HL-60/S4 (cell line): Measurements from ENCODE around the gene NR2C2AP.

ENCODE experiments used
- in situ Hi-C: fragments of 300-500 bp; cut with MboI; formaldehyde crosslinking; loops from 2 replicates; pipeline ENCODE4 v1.14.3; 2022; ENCODE audit warnings: low sequenced_read_pairs

The NR2C2AP gene

DNA sequence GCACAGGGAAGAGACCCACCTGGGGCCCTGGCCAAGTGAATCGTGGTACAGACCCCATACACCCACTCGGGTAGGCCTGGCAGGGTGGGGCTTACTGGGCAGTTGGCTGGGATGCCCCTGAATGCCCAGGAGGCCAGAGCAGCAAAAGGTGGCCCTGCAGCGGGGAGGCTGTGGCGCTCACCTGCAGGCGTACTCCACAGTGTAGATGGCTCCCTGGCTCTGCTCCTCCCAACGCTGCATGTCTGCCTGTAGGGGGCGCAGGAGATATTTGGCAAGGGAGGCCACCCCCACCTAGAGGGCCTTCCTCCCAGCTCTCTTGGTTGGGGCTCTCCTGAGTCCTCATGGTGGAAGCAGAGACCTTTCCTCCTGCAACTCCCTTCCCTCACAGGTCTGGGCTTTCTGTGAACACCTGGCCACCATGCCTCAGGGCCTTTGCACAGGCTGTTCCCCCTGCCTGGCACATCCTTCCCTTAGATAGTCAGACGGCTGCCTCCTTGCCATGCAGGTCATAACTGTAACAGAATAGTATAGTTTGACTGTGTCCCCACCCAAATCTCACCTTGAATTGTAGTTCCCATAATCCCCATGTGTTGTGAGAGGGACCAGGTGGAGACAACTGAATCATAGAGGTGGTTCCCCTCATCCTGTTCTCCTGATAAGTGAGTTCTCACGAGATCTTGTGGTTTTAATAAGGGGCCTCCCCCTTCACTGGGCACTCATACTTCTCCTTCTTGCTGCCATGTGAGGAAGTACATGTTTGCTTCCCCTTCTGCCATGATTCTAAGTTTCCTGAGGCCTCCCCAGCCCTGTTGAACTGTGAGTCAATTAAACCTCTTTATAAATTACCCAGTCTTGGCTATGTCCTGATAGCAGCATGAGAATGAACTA is 17.1 kb downstream of the NR2C2AP start:
- in situ Hi-C loops: no loop called here

DNA sequence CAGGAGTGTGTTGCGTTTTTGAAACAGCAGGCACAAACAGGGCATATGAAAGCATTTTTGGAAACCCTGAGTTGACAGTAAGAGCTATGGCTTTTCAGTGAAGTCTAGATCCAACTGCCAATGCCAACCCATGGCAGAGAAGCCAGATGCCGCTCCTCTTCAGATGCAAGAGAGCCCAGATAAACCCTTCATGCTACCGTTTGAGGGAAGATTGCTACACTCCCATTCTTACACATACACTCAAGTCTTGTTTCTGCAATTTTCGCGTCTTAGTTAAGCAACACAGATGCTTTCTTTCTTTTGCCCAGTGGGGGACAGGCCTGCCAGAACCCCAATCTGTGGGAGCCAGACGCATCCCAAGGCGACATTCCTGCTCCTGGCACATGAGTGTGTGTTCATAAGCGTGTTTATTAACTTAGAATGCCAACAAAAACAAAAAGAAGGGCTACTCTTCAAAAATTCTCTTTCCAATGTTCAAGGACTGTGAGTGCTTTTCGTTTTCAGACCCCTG is 21.7 kb downstream of the NR2C2AP start:
- in situ Hi-C loops: no loop called here

- in situ Hi-C loops: no loop called here
Observed at GRCh38 chr19:19179548-19180441, 23.4 kb downstream of the NR2C2AP start.

- in situ Hi-C loops: no loop called here
Observed at GRCh38 chr19:19176950-19177349, 26.3 kb downstream of the NR2C2AP start.

- in situ Hi-C loops: loop anchor here (25.0 kb wide), 1 partner anchor 314 kb away; no protein-coding TSS in a partner anchor
Observed at GRCh38 chr19:19173243-19173642, 30.0 kb downstream of the NR2C2AP start.

GRCh38 chr19:19171821-19172532 is 31.2 kb downstream of the NR2C2AP start:
- in situ Hi-C loops: loop anchor here (25.0 kb wide), 1 partner anchor 315 kb away; no protein-coding TSS in a partner anchor

DNA sequence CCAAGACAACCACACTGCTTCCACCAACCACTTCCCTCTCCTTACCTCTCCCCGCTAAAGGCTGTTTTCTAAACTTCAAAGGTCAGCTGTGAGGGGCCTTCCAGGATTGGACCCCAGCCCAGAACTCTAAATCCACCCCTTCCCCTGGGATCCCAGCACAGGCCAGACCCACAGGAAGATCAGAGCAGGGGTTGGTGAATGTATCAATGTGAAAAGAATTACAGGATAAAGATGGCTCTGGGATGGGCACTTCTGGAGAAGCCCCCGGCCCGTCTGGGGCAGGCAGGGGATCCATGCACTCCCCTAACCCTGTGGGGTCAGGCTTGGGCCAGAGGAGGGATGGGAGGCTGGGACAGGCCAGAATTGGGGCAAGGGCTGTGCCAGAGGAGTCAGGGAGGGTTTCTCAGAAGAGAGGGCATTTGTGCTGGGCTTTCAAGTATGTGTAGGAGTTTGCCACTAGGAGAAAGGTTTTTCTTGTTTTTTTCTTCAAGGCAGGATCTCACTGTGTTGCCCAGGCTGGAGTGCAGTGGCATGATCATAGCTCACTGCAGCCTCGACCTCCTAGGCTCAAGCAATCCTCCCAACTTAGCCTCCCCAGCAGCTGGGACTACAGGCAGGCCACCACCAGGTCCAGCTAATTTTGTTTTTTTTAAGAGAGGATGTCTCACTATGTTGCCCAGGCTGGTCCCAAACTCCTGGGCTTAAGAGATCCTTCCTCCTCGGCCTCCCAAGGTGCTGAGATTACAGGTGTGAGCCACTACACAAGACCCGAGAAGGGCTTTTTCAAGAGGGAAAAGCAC is 32.1 kb downstream of the NR2C2AP start:
- in situ Hi-C loops: loop anchor here (25.0 kb wide), 1 partner anchor 316 kb away; no protein-coding TSS in a partner anchor

DNA sequence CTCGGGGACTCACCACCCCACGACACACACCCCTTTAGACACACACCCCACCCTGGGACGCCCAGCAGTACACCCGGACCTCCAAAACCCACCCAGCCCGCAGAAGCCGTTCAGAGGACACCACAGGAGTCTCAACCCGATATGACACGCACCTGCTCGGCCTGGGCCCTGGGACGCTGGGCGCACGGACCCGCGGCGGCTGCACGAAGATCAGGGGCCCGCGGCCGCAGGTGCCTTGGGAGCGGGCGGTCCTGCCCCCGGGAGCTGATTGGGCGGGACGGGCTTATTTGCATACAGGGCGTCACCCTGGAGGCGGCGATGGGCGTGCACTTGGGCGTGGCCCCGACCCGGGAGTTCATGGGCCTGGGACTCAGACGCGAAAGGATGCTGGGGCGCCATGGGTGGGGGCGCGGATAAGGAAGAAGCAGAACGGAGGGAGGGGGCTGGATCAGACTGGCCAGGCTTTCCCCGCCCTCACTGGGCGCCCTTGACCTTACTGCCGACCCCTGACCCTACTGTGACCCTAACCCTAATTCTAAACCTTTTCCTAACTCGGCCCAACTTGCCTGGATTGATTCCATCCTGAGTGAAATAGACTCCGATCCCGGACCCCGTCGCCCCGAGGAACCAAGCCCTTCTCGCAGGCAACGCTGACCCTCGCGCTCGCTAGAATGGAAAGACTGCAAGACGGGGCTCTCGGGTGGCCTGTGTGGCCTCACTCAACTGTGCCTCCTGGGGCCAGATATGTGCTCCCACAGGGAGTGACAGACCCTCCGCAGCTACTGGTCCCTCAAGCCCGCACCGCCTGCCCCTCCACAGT is 33.0 kb downstream of the NR2C2AP start, which contains the start of gene MEF2B:
Gene MEF2B, minus strand, starts transcription at position 211 of the 820 bp plus-strand sequence. CDS start 19,528 bp downstream, outside the sequence.
- in situ Hi-C loops: loop anchor here (25.0 kb wide), 1 partner anchor 317 kb away; no protein-coding TSS in a partner anchor

DNA sequence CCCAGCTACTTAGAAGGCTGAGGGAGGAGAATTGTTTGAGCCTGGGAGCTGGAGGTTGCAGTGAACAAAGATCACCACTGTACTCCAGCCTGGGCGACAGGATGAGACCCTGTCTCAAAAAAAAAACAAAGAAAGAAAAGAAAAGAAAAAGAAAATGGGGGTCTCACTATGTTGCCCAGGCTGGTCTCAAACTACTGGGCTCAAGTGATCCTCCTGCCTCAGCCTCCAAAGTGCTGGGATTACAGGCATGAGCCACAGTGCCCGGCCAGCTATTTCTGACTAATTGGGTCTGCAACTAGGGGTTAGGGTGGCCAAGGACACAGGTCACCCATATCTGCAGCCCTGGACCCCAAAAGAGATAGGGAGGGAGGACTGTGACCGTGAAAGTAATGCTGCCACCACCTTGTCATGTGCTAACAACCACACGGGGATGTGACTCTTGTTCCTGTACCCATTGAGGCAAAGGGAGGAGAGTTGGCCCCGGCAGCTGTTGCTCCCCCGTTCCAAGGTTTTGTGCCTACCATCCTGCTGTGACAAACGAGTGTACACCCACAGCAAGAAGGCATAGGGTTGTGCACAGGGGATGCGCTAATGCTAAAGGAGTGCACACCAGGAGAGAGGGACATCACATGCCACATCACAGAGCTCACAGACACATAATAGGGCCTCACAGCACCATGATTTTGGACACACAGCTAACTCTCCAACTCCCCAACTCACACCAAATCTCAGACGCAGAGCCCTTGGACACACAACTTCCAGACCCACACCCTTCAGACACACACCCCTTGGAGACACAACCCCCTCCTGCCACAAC is 33.8 kb downstream of the NR2C2AP start:
- in situ Hi-C loops: loop anchor here (25.0 kb wide), 1 partner anchor 318 kb away; no protein-coding TSS in a partner anchor

DNA sequence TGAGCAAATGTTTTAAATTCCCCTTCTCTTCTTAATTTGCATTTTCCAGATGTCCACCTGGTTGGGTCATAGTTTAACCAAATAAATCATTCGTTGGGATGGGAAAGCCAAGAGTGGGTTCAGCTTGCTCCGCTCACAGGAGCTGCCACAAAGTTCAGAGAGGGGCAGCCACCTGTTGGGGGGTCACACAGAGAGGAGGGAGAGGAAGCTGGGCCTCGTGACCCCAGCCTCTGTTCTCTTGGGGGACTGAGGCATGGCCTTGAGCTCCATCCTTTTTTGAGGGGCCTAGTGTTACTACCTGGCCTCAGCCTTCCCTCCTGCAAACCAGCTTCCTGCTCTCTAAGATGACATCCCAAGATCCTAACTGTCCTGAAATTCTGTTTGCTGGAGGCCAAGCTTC is 35.6 kb downstream of the NR2C2AP start:
- in situ Hi-C loops: loop anchor here (25.0 kb wide), 1 partner anchor 320 kb away; no protein-coding TSS in a partner anchor

- in situ Hi-C loops: loop anchor here (25.0 kb wide), 1 partner anchor 322 kb away; no protein-coding TSS in a partner anchor
Observed at GRCh38 chr19:19165396-19165795, 37.8 kb downstream of the NR2C2AP start.

DNA sequence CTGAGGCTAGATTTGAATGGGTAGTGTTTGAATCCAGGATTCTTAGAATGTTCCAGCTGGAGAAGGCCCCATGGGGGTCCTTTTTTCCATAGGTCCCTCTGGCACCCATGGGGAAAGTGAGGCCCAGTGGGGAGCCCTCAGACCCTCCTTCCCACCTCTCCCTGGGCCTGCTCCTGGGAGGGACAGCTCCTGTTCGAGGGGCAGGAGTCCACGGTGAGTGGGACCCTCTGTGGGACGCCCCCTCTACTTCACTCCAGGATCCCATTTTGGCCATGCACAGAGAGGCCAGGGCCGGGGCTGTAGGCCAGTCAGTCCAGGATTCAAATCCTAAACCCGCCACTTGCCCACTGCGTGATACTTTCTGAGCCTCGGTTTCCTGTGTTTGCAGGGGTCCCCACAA is 40.7 kb downstream of the NR2C2AP start:
- in situ Hi-C loops: loop anchor here (25.0 kb wide), 1 partner anchor 325 kb away; no protein-coding TSS in a partner anchor

GRCh38 chr19:19160461-19161035 is 42.7 kb downstream of the NR2C2AP start:
- in situ Hi-C loops: loop anchor here (25.0 kb wide), 1 partner anchor 327 kb away; no protein-coding TSS in a partner anchor

DNA sequence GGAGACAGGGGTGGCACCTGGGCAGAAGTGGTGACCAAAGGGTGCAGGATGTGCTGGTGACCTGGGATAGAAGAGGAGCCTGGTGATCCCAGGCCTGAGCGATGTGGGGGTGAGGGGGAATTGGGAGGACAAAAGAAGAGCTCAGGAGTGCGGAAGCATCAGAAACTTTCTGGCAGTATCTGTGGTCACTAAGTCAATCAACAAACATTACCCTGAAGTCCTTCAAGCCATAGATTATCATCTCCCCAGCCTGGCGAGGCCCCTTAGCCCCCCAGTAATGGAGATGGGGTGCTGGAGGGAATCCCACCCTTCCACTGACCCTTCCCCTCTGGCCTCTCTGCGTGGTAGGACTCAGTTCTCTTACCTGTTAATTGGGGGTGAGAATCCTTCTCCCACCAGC is 43.7 kb downstream of the NR2C2AP start:
- in situ Hi-C loops: loop anchor here (25.0 kb wide), 1 partner anchor 328 kb away; no protein-coding TSS in a partner anchor

DNA sequence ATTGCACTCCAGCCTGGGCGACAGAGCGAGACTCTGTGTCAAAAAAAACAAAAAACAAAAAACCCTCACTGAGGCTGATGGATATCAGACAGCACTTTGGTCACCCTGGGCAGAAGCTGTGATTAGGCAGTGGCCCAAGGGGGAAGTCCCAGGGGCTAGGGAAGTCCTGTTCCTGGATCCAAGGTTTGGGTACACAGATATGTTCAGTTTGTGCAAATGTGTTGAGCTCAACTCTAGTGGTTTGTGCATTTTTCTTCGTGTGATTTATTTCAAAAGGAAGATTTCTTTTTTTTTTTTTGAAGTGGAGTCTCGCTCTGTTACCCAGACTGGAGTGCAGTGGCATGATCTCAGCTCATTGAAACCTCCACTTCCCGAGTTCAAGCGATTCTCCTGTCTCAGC is 45.4 kb downstream of the NR2C2AP start:
- in situ Hi-C loops: loop anchor here (25.0 kb wide), 1 partner anchor 329 kb away; no protein-coding TSS in a partner anchor

DNA sequence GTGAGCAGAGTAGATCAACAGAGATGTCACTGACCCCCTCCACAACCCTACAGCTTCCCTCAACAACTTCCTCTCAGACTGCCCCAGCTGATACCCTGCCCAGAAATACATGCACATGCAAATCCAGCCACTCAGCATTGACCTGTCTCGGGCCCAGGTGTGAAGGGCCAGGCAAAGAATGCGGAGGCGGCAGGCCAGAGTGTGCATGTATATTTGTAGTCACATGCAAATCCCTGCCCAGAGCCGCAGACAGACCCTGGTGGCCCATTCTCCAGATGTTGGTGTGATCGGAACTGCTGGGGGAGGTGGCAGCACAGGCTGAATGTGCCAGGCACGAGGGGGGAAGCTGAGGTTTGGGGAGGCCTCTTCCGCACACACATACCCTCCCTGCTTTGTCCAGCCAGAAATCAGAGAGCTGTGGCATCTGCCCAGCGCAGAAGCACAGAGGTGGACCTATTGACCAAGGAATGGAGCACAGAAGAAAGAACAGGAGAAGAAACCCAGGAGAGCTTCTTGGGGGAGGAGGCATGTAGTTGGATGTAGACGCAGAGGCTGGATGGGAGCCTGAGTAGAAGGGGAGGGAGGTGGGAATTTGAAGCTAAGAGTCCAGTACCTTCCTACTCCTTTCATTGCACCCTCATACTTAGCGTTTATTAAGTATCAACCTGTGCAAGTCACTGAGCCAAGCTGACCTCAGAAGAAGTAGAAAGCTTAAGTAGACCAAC is 47.6 kb downstream of the NR2C2AP start:
- in situ Hi-C loops: loop anchor here (25.0 kb wide), 1 partner anchor 332 kb away; no protein-coding TSS in a partner anchor
